Measurements from ENCODE around the gene TTLL11. TPM values are rescaled to one million over a fixed set of nuclear protein-coding genes. Genes with fewer than 3 reads are reported as not detected.

The TTLL11 gene
- polyA plus RNA-seq, 1 donor (not counting 4 experiments of a cell fraction or from before 2014, with no cell fraction given): 8.0 TPM

- H2AFZ ChIP-seq (ENCODE audit: control insufficient read depth, low read length): no peak overlapping the region
- dilution Hi-C loops (cut with MboI; ENCODE audit: extremely low pct_ligation_motif_present, low sequenced_read_pairs): no loop called here
- H3K27ac ChIP-seq (ENCODE audit: control insufficient read depth, insufficient read depth, low read length): no peak overlapping the region
- no peak for DNase-seq (ENCODE audit: low read depth, low spot score)
- H3K27me3 ChIP-seq (ENCODE audit: control insufficient read depth, extremely low read depth, insufficient read depth, low read length): peaks cover 4% of the 10 kb centered on the region
- no peak overlapping the region for H3K4me2 ChIP-seq (ENCODE audit: control insufficient read depth, extremely low read depth, insufficient read depth, low read depth, low read length)
- no peak overlapping the region for H3K9ac ChIP-seq (ENCODE audit: control insufficient read depth, extremely low read depth, insufficient read depth, low read length)
- TF ChIP-seq CTCF (optimal IDR thresholded peaks at IDR 0.05 in 1 of 3, IDR thresholded peaks at IDR 0.05 in 1 of 3, conservative IDR thresholded peaks at IDR 0.05 in 1 of 3; ENCODE audit: extremely low read depth in 1 of 3, insufficient read depth in 2 of 3, low read length in 3 of 3) (no peak), EZH2 (IDR thresholded peaks at IDR 0.05; ENCODE audit: low read length) (no peak)
- no peaks in the 10 kb centered on the region for H3K9me1 ChIP-seq (ENCODE audit: control insufficient read depth, extremely low read depth, insufficient read depth, low read length)
- no peaks in the 10 kb centered on the region for H4K20me1 ChIP-seq (ENCODE audit: control insufficient read depth, extremely low read depth, insufficient read depth, low read length)
- H3K36me3 ChIP-seq (ENCODE audit: control insufficient read depth in 2 of 2, extremely low read depth in 1 of 2, insufficient read depth in 2 of 2, low read length in 2 of 2): no peaks in the 10 kb centered on the region
- no peak for FAIRE-seq
- no peaks in the 10 kb centered on the region for H3K9me3 ChIP-seq (ENCODE audit: control insufficient read depth, low read depth, low read length)
- H3K4me3 ChIP-seq (ENCODE audit: control insufficient read depth in 2 of 3, extremely low read depth in 1 of 3, insufficient read depth in 2 of 3, low read depth in 1 of 3, low read length in 3 of 3): no peak overlapping the region
- no peaks in the 10 kb centered on the region for H3K79me2 ChIP-seq (ENCODE audit: control insufficient read depth, insufficient read depth, low read length)
- H3K4me1 ChIP-seq (ENCODE audit: control insufficient read depth, extremely low read depth, insufficient read depth, low read length): no peaks in the 10 kb centered on the region
These were observed 22.3 kb upstream of the TTLL11 start for GRCh38 chr9:122115176-122116035.

GRCh38 chr9:122113574-122113973 lies 20.5 kb upstream of the TTLL11 start:
- Histone ChIP-seq H3K4me3 (ENCODE audit: control insufficient read depth in 2 of 3, extremely low read depth in 1 of 3, insufficient read depth in 2 of 3, low read depth in 1 of 3, low read length in 3 of 3) (no peak overlapping the region), H3K27me3 (ENCODE audit: control insufficient read depth, extremely low read depth, insufficient read depth, low read length) (peaks cover 4% of the 10 kb centered on the region), H3K27ac (ENCODE audit: control insufficient read depth, insufficient read depth, low read length) (no peak overlapping the region), H3K9me3 (ENCODE audit: control insufficient read depth, low read depth, low read length) (no peaks in the 10 kb centered on the region), H3K4me2 (ENCODE audit: control insufficient read depth, extremely low read depth, insufficient read depth, low read depth, low read length) (no peak overlapping the region), H3K4me1 (ENCODE audit: control insufficient read depth, extremely low read depth, insufficient read depth, low read length) (no peaks in the 10 kb centered on the region), H2AFZ (ENCODE audit: control insufficient read depth, low read length) (no peak overlapping the region), H3K9me1 (ENCODE audit: control insufficient read depth, extremely low read depth, insufficient read depth, low read length) (no peaks in the 10 kb centered on the region), H3K36me3 (ENCODE audit: control insufficient read depth in 2 of 2, extremely low read depth in 1 of 2, insufficient read depth in 2 of 2, low read length in 2 of 2) (no peaks in the 10 kb centered on the region), H3K79me2 (ENCODE audit: control insufficient read depth, insufficient read depth, low read length) (no peaks in the 10 kb centered on the region), H3K9ac (ENCODE audit: control insufficient read depth, extremely low read depth, insufficient read depth, low read length) (no peak overlapping the region), H4K20me1 (ENCODE audit: control insufficient read depth, extremely low read depth, insufficient read depth, low read length) (no peaks in the 10 kb centered on the region)
- no peak for FAIRE-seq
- no peak for TF ChIP-seq CTCF (optimal IDR thresholded peaks at IDR 0.05 in 1 of 3, IDR thresholded peaks at IDR 0.05 in 1 of 3, conservative IDR thresholded peaks at IDR 0.05 in 1 of 3; ENCODE audit: extremely low read depth in 1 of 3, insufficient read depth in 2 of 3, low read length in 3 of 3)
- no peak for TF ChIP-seq EZH2 (IDR thresholded peaks at IDR 0.05; ENCODE audit: low read length)
- dilution Hi-C loops (cut with MboI; ENCODE audit: extremely low pct_ligation_motif_present, low sequenced_read_pairs): no loop called here
- no peak for DNase-seq (ENCODE audit: low read depth, low spot score)

All from keratinocyte (primary cell).